HEK293 (cell line): Measurements from ENCODE around the gene TAC3.

ENCODE experiments used
- CTCF ChIA-PET: fragments of 350-600 bp; formaldehyde crosslinking; extraction: SDS; loops from one replicate; lab custom pipeline; 2021; ENCODE audit warnings: antibody characterized with exemption; lab: Yijun Ruan, JAX
- POLR2A ChIA-PET: fragments of 300-600 bp; formaldehyde crosslinking; extraction: SDS; loops from one replicate; lab custom pipeline; 2020; ENCODE audit warnings: antibody characterized with exemption, inconsistent platforms; lab: Yijun Ruan, JAX
- H3K27ac ChIP-seq: fragments of 200-500 bp; sonication (Bioruptor generic); 2 replicates; pipeline ENCODE4 v1.5.1; 2014; ENCODE audit warnings: low read depth, low read length, control low read depth, inconsistent platforms; ENCODE audit errors: extremely low read depth
- H3K36me3 ChIP-seq, 2 experiments: fragments of 200-500 bp in 1 of 2; sonication (Bioruptor generic) in 1 of 2; 1 replicate in 1 of 2; 2 replicates in 1 of 2; pipeline ENCODE4 v1.5.1; 2014 to 2017; ENCODE audit warnings: inconsistent platforms in 2 of 2, low read length in 2 of 2; ENCODE audit not compliant: control insufficient read depth in 2 of 2, insufficient read depth in 1 of 2
- H3K4me1 ChIP-seq: fragments of 200-500 bp; sonication (Bioruptor generic); 2 replicates; pipeline ENCODE4 v1.5.1; 2014; ENCODE audit warnings: mild to moderate bottlenecking, low read length, inconsistent platforms; ENCODE audit not compliant: control insufficient read depth, insufficient read depth
- H3K4me3 ChIP-seq: 2 replicates; pipeline ENCODE4 v1.5.1; 2011; ENCODE audit warnings: low read depth, mild to moderate bottlenecking, control low read depth, low read length, moderate library complexity
- H3K9me3 ChIP-seq: fragments of 200-500 bp; sonication (Bioruptor generic); 2 replicates; pipeline ENCODE4 v1.5.1; 2014; ENCODE audit warnings: low read depth, low read length, inconsistent platforms; ENCODE audit not compliant: control insufficient read depth, insufficient read depth
- GLIS2 ChIP-seq: fragments of 450-650 bp; formaldehyde crosslinking; IDR thresholded peaks from 2 replicates; pipeline ENCODE4 v1.5.1; 2016; ENCODE audit warnings: missing biosample characterization, missing genetic modification characterization
- ZBTB20 ChIP-seq: fragments of 450-650 bp; formaldehyde crosslinking; IDR thresholded peaks from 2 replicates; pipeline ENCODE4 v1.5.1; 2016; ENCODE audit warnings: missing biosample characterization, missing genetic modification characterization
- ZBTB8A ChIP-seq: fragments of 450-650 bp; formaldehyde crosslinking; IDR thresholded peaks from 2 replicates; pipeline ENCODE4 v1.5.1; 2016; ENCODE audit warnings: missing biosample characterization, missing genetic modification characterization
- ZNF24 ChIP-seq: fragments of 450-650 bp; formaldehyde crosslinking; IDR thresholded peaks from 2 replicates; pipeline ENCODE4 v1.5.1; 2016; ENCODE audit warnings: missing biosample characterization, missing genetic modification characterization
- ZNF37A ChIP-seq: fragments of 450-650 bp; IDR thresholded peaks from 2 replicates; pipeline ENCODE4 v1.5.1; 2018; ENCODE audit warnings: missing biosample characterization, missing genetic modification characterization
- ZNF501 ChIP-seq: fragments of 450-650 bp; formaldehyde crosslinking; IDR thresholded peaks from 2 replicates; pipeline ENCODE4 v1.5.1; 2016; ENCODE audit warnings: missing biosample characterization, missing genetic modification characterization
- ZNF510 ChIP-seq: fragments of 450-650 bp; formaldehyde crosslinking; IDR thresholded peaks from 2 replicates; pipeline ENCODE4 v1.5.1; 2018; ENCODE audit warnings: mild to moderate bottlenecking, missing genetic modification characterization, missing biosample characterization; ENCODE audit not compliant: insufficient replicate concordance
- ZNF660 ChIP-seq: fragments of 450-650 bp; IDR thresholded peaks from 2 replicates; pipeline ENCODE4 v1.5.1; 2018; ENCODE audit warnings: missing biosample characterization, mild to moderate bottlenecking, missing genetic modification characterization
- ZNF76 ChIP-seq: fragments of 450-650 bp; formaldehyde crosslinking; IDR thresholded peaks from 2 replicates; pipeline ENCODE4; 2016; ENCODE audit warnings: low read depth, missing biosample characterization, missing genetic modification characterization, borderline replicate concordance
- ZSCAN16 ChIP-seq: fragments of 450-650 bp; formaldehyde crosslinking; IDR thresholded peaks from 2 replicates; pipeline ENCODE4 v1.5.1; 2016; ENCODE audit warnings: missing biosample characterization, missing genetic modification characterization
- ZXDB ChIP-seq: fragments of 450-650 bp; formaldehyde crosslinking; IDR thresholded peaks from 2 replicates; pipeline ENCODE4 v1.5.1; 2016; ENCODE audit warnings: missing biosample characterization, missing genetic modification characterization
- TF ChIP-seq, protein P1 (sequence below): fragments of 450-650 bp; formaldehyde crosslinking; IDR thresholded peaks from 2 replicates; pipeline ENCODE4 v1.5.1; 2017; ENCODE audit warnings: missing biosample characterization, missing genetic modification characterization
- TF ChIP-seq, protein P2 (sequence below): fragments of 450-650 bp; formaldehyde crosslinking; conservative IDR thresholded peaks from 2 replicates; pipeline ENCODE4 v1.5.1; 2016; ENCODE audit warnings: low read depth, missing biosample characterization, missing genetic modification characterization
- TF ChIP-seq, protein P3 (sequence below): fragments of 450-650 bp; formaldehyde crosslinking; optimal IDR thresholded peaks from 2 replicates; pipeline ENCODE3; 2016; ENCODE audit warnings: missing biosample characterization, mild to moderate bottlenecking, missing genetic modification characterization
- TF ChIP-seq, protein P4 (sequence below): sonication (generic); formaldehyde crosslinking; IDR thresholded peaks from 2 replicates; pipeline ENCODE4 v1.8.1; 2022; ENCODE audit warnings: mild to moderate bottlenecking, moderate library complexity, missing genetic modification reagents
- TF ChIP-seq, protein P5 (sequence below): fragments of 450-650 bp; formaldehyde crosslinking; IDR thresholded peaks from 2 replicates; pipeline ENCODE4 v1.5.1; 2016; ENCODE audit warnings: missing biosample characterization, missing genetic modification characterization
- TF ChIP-seq, protein P6 (sequence below): fragments of 450-650 bp; formaldehyde crosslinking; IDR thresholded peaks from 2 replicates; pipeline ENCODE4 v1.5.1; 2016; ENCODE audit warnings: missing biosample characterization, missing genetic modification characterization
- TF ChIP-seq, protein P7 (sequence below): fragments of 450-650 bp; formaldehyde crosslinking; IDR thresholded peaks from 2 replicates; pipeline ENCODE4 v1.5.1; 2016; ENCODE audit warnings: missing biosample characterization, missing genetic modification characterization

Gene TAC3

DNA sequence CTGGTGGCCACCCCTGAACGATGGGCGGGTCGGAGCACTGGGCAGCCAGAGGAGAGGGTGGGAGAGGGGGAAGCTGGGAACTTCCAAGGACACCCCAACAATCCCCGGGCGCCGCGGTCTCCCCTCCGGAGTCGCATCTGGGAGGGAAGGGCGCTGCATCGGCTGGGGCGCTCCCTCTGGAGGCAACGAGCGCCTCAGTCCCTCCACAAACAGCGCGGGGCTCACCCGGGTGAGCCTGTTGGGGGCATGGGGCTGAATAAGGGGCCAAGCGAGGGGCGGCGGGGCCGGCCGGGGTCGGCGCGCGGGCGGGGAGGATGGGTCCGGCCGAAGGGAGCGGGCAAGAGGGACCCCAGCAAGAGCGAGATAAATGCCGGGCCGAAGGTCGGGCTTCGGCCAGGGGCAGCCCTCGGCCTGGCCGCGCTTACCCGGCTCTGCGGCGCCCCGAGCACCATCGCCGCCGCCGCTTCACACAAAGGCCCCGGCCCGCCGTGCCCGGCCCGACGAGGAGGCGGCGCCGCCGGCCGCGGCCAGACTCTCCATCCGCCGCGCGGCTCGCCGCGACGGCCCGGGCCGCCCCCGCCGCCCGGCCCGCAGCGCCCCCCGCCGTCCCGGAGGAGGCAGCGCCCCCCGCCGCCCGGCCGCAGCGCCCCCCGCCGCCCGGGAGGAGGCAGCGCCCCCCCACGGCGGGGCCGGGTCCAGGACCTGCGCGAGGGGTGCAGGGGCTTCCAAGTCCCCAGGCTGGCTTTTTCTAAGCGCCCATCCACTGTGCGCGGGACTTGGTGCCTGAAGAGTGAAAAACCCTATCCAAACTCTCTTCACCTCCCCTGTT, 10.1 kb downstream of the TAC3 start, which contains the start of gene ZBTB39:
Gene ZBTB39 (minus strand): TSS at position 567 of the 829 bp plus-strand sequence. CDS start 1,629 bp downstream, outside the sequence.
- Histone ChIP-seq H3K36me3 (peaks cover 11 to 38% of the 10 kb centered on the region in 2 experiments), H3K27ac (peak within 1 kb of the TSS; percentile 54; the same call in 1 of the 2 replicates), H3K4me1 (peaks cover 4% of the 10 kb centered on the region; the same call in 1 of the 2 replicates), H3K4me3 (peak within 1 kb of the TSS; percentile 81), H3K9me3 (no peaks in the 10 kb centered on the region)
- POLR2A ChIA-PET, result interaction anchor here (0.6 to 1.4 kb wide), 2 partner anchors 12 to 86 kb away, joined by 5 read pairs; no protein-coding TSS in a partner anchor
- CTCF ChIA-PET, result interaction anchor here (0.6 to 9.7 kb wide), 25 partner anchors 9 to 442 kb away, joined by 3 to 117 read pairs (median 8); partner anchors contain the start of genes MYO1A, PRIM1, STAT6 and TAC3
- 0 out of 2 replicates have a peak, but pooled peaks have one; percentile 45 for TF ChIP-seq ZNF660 (tag by site-specific recombination)
- no peak for TF ChIP-seq ZNF24 (tag by site-specific recombination)
- no peak for TF ChIP-seq ZXDB
- TF ChIP-seq, protein P1, sequence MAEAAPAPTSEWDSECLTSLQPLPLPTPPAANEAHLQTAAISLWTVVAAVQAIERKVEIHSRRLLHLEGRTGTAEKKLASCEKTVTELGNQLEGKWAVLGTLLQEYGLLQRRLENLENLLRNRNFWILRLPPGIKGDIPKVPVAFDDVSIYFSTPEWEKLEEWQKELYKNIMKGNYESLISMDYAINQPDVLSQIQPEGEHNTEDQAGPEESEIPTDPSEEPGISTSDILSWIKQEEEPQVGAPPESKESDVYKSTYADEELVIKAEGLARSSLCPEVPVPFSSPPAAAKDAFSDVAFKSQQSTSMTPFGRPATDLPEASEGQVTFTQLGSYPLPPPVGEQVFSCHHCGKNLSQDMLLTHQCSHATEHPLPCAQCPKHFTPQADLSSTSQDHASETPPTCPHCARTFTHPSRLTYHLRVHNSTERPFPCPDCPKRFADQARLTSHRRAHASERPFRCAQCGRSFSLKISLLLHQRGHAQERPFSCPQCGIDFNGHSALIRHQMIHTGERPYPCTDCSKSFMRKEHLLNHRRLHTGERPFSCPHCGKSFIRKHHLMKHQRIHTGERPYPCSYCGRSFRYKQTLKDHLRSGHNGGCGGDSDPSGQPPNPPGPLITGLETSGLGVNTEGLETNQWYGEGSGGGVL (tag by site-specific recombination), result 0 out of 2 replicates have a peak, but pooled peaks have one; percentile 46
- no peak for TF ChIP-seq ZNF501 (tag by site-specific recombination)
- TF ChIP-seq ZSCAN16 (tag by site-specific recombination), result no peak
- TF ChIP-seq ZBTB20 (tag by site-specific recombination), result peak; percentile 89
- TF ChIP-seq ZBTB8A (tag by site-specific recombination), result peak; percentile 52
- TF ChIP-seq, protein P2, sequence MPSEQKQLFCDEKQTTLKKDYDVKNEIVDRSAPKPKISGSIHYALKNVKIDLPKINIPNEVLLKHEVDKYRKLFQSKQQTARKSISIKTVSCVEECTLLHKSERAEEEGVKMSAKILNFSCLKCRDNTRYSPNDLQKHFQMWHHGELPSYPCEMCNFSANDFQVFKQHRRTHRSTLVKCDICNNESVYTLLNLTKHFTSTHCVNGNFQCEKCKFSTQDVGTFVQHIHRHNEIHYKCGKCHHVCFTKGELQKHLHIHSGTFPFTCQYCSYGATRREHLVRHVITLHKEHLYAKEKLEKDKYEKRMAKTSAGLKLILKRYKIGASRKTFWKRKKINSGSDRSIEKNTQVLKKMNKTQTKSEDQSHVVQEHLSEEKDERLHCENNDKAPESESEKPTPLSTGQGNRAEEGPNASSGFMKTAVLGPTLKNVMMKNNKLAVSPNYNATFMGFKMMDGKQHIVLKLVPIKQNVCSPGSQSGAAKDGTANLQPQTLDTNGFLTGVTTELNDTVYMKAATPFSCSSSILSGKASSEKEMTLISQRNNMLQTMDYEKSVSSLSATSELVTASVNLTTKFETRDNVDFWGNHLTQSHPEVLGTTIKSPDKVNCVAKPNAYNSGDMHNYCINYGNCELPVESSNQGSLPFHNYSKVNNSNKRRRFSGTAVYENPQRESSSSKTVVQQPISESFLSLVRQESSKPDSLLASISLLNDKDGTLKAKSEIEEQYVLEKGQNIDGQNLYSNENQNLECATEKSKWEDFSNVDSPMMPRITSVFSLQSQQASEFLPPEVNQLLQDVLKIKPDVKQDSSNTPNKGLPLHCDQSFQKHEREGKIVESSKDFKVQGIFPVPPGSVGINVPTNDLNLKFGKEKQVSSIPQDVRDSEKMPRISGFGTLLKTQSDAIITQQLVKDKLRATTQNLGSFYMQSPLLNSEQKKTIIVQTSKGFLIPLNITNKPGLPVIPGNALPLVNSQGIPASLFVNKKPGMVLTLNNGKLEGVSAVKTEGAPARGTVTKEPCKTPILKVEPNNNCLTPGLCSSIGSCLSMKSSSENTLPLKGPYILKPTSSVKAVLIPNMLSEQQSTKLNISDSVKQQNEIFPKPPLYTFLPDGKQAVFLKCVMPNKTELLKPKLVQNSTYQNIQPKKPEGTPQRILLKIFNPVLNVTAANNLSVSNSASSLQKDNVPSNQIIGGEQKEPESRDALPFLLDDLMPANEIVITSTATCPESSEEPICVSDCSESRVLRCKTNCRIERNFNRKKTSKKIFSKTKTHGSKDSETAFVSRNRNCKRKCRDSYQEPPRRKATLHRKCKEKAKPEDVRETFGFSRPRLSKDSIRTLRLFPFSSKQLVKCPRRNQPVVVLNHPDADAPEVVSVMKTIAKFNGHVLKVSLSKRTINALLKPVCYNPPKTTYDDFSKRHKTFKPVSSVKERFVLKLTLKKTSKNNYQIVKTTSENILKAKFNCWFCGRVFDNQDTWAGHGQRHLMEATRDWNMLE (tag by site-specific recombination), result no peak
- TF ChIP-seq, protein P3, sequence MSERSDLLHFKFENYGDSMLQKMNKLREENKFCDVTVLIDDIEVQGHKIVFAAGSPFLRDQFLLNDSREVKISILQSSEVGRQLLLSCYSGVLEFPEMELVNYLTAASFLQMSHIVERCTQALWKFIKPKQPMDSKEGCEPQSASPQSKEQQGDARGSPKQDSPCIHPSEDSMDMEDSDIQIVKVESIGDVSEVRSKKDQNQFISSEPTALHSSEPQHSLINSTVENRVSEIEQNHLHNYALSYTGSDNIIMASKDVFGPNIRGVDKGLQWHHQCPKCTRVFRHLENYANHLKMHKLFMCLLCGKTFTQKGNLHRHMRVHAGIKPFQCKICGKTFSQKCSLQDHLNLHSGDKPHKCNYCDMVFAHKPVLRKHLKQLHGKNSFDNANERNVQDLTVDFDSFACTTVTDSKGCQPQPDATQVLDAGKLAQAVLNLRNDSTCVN, result peak; percentile 59
- TF ChIP-seq, protein P4, sequence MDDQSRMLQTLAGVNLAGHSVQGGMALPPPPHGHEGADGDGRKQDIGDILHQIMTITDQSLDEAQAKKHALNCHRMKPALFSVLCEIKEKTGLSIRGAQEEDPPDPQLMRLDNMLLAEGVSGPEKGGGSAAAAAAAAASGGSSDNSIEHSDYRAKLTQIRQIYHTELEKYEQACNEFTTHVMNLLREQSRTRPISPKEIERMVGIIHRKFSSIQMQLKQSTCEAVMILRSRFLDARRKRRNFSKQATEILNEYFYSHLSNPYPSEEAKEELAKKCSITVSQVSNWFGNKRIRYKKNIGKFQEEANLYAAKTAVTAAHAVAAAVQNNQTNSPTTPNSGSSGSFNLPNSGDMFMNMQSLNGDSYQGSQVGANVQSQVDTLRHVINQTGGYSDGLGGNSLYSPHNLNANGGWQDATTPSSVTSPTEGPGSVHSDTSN (CRISPR knock-in tag), result peak; percentile 62; the same call in 1 of the 2 replicates
- TF ChIP-seq ZNF76 (tag by site-specific recombination), result peak; percentile 56; the same call in 1 of the 2 replicates
- TF ChIP-seq, protein P5, sequence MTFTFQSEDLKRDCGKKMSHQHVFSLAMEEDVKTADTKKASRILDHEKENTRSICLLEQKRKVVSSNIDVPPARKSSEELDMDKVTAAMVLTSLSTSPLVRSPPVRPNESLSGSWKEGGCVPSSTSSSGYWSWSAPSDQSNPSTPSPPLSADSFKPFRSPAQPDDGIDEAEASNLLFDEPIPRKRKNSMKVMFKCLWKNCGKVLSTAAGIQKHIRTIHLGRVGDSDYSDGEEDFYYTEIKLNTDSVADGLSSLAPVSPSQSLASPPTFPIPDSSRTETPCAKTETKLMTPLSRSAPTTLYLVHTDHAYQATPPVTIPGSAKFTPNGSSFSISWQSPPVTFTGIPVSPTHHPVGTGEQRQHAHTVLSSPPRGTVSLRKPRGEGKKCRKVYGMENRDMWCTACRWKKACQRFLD (tag by site-specific recombination), result no peak
- no peak for TF ChIP-seq ZNF37A (tag by site-specific recombination)
- no peak for TF ChIP-seq ZNF510 (tag by site-specific recombination)
- TF ChIP-seq, protein P6, sequence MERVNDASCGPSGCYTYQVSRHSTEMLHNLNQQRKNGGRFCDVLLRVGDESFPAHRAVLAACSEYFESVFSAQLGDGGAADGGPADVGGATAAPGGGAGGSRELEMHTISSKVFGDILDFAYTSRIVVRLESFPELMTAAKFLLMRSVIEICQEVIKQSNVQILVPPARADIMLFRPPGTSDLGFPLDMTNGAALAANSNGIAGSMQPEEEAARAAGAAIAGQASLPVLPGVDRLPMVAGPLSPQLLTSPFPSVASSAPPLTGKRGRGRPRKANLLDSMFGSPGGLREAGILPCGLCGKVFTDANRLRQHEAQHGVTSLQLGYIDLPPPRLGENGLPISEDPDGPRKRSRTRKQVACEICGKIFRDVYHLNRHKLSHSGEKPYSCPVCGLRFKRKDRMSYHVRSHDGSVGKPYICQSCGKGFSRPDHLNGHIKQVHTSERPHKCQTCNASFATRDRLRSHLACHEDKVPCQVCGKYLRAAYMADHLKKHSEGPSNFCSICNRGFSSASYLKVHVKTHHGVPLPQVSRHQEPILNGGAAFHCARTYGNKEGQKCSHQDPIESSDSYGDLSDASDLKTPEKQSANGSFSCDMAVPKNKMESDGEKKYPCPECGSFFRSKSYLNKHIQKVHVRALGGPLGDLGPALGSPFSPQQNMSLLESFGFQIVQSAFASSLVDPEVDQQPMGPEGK (tag by site-specific recombination), result peak; percentile 56
- TF ChIP-seq GLIS2 (tag by site-specific recombination), result peak; percentile 49; the same call in 1 of the 2 replicates
- TF ChIP-seq, protein P7, sequence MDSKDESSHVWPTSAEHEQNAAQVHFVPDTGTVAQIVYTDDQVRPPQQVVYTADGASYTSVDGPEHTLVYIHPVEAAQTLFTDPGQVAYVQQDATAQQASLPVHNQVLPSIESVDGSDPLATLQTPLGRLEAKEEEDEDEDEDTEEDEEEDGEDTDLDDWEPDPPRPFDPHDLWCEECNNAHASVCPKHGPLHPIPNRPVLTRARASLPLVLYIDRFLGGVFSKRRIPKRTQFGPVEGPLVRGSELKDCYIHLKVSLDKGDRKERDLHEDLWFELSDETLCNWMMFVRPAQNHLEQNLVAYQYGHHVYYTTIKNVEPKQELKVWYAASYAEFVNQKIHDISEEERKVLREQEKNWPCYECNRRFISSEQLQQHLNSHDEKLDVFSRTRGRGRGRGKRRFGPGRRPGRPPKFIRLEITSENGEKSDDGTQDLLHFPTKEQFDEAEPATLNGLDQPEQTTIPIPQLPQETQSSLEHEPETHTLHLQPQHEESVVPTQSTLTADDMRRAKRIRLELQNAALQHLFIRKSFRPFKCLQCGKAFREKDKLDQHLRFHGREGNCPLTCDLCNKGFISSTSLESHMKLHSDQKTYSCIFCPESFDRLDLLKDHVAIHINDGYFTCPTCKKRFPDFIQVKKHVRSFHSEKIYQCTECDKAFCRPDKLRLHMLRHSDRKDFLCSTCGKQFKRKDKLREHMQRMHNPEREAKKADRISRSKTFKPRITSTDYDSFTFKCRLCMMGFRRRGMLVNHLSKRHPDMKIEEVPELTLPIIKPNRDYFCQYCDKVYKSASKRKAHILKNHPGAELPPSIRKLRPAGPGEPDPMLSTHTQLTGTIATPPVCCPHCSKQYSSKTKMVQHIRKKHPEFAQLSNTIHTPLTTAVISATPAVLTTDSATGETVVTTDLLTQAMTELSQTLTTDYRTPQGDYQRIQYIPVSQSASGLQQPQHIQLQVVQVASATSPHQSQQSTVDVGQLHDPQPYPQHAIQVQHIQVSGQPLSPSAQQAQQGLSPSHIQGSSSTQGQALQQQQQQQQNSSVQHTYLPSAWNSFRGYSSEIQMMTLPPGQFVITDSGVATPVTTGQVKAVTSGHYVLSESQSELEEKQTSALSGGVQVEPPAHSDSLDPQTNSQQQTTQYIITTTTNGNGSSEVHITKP (tag by site-specific recombination), result peak; percentile 56
